ENCODE results near the gene CDCA8. TPM values are rescaled to one million over a fixed set of nuclear protein-coding genes. Genes with fewer than 3 reads are reported as not detected.

CDCA8 gene
- total RNA-seq: under 1 TPM in 3 of 4 donors, not detected in 1; 0.26 to 0.42 (median 0.40) TPM

GRCh38 chr1:37692078-37692833, at the start of gene CDCA8:
Gene CDCA8 (plus strand): TSS chr1:37692516. CDS start chr1:37692691, 175 bp downstream.
- peak within 1 kb of the TSS; percentile 88 to 91 (median 90) for H3K27ac ChIP-seq (replicated peaks in 1 of 4)
- 0% methylated on average over 22 of the region's 54 CpGs for WGBS
- TF ChIP-seq CTCF (IDR thresholded peaks at IDR 0.05) (peak; percentile 50 to 67 (median 61)), POLR2AphosphoS5 (IDR thresholded peaks at IDR 0.05) (peak; percentile 51 to 90), POLR2A (IDR thresholded peaks at IDR 0.05; ENCODE audit: low read depth) (no peak)

GRCh38 chr1:37647281-37647680, 45.0 kb upstream of the CDCA8 start:
- Histone ChIP-seq H3K27me3 (peaks cover 0 to 43% (median 0%) of the 10 kb centered on the region in 4 donors), H3K4me3 (no peak overlapping the region), H3K36me3 (no peaks in the 10 kb centered on the region), H3K27ac (replicated peaks in 1 of 4) (no peak overlapping the region), H3K9me3 (peaks cover 0 to 6% (median 1%) of the 10 kb centered on the region in 4 donors), H3K4me1 (no peaks in the 10 kb centered on the region)
- intact Hi-C loops (cut with DNase I): no loop called here
- WGBS: 90% methylated on average over 7 of the region's 7 CpGs
- no peak for TF ChIP-seq EP300 (IDR thresholded peaks at IDR 0.05)
- TF ChIP-seq POLR2AphosphoS5 (IDR thresholded peaks at IDR 0.05): no peak
- no peak for TF ChIP-seq CTCF (IDR thresholded peaks at IDR 0.05)
- TF ChIP-seq POLR2A (IDR thresholded peaks at IDR 0.05; ENCODE audit: low read depth): no peak
- no peak for DNase-seq (ENCODE audit: extremely low spot score)

More at GRCh38 chr1:37692078-37692833, at the start of gene CDCA8:
- DNase-seq (ENCODE audit: extremely low spot score): peak; percentile 99
- H3K9me3 ChIP-seq: no peaks in the 10 kb centered on the region
- intact Hi-C loops (cut with DNase I): loop anchor here (5.0 kb wide), 1 partner anchor 165 kb away; the partner anchor contains the start of gene MTF1
- peak within 1 kb of the TSS; percentile 75 to 89 (median 80) for H3K4me3 ChIP-seq
- H3K4me1 ChIP-seq: peaks cover 29 to 45% (median 39%) of the 10 kb centered on the region in 4 donors
- no peaks in the 10 kb centered on the region for H3K27me3 ChIP-seq
- H3K36me3 ChIP-seq: peaks cover 0 to 11% (median 9%) of the 10 kb centered on the region in 4 donors

- DNase-seq (ENCODE audit: extremely low spot score): no peak
- 65% methylated on average over 5 of the region's 5 CpGs for WGBS
- Histone ChIP-seq H3K27me3 (peaks cover 0 to 25% (median 0%) of the 10 kb centered on the region in 4 donors), H3K4me1 (no peaks in the 10 kb centered on the region), H3K27ac (replicated peaks in 1 of 4) (no peak overlapping the region), H3K9me3 (no peaks in the 10 kb centered on the region), H3K4me3 (no peak overlapping the region), H3K36me3 (no peaks in the 10 kb centered on the region)
- TF ChIP-seq EP300 (IDR thresholded peaks at IDR 0.05) (no peak), POLR2AphosphoS5 (IDR thresholded peaks at IDR 0.05) (no peak), POLR2A (IDR thresholded peaks at IDR 0.05; ENCODE audit: low read depth) (no peak), CTCF (IDR thresholded peaks at IDR 0.05) (no peak)
- intact Hi-C loops (cut with DNase I): no loop called here
Measured at GRCh38 chr1:37650173-37650572, 42.1 kb upstream of the CDCA8 start.

- TF ChIP-seq POLR2AphosphoS5 (IDR thresholded peaks at IDR 0.05) (no peak), POLR2A (IDR thresholded peaks at IDR 0.05; ENCODE audit: low read depth) (no peak), CTCF (IDR thresholded peaks at IDR 0.05) (no peak), EP300 (IDR thresholded peaks at IDR 0.05) (no peak)
- H3K9me3 ChIP-seq: no peaks in the 10 kb centered on the region
- H3K36me3 ChIP-seq: no peaks in the 10 kb centered on the region
- H3K4me1 ChIP-seq: no peaks in the 10 kb centered on the region
- peaks cover 0 to 19% (median 0%) of the 10 kb centered on the region in 4 donors for H3K27me3 ChIP-seq
- no peak overlapping the region for H3K27ac ChIP-seq (replicated peaks in 1 of 4)
- H3K4me3 ChIP-seq: no peak overlapping the region
- intact Hi-C loops (cut with DNase I): no loop called here
- no peak for DNase-seq (ENCODE audit: extremely low spot score)
- 84% methylated on average over 5 of the region's 5 CpGs for WGBS
Measured at GRCh38 chr1:37650721-37651120, 41.6 kb upstream of the CDCA8 start.

Measured in esophagus muscularis mucosa (tissue), 4 donors.